AG04450 (cell line): ENCODE measurements around the gene KRT78. TPM values are rescaled to one million over a fixed set of nuclear protein-coding genes. Genes with fewer than 3 reads are reported as not detected.

ENCODE experiments used
- CTCF ChIA-PET: fragments of 300-600, 350-600 bp; formaldehyde crosslinking; extraction: SDS; loops from one replicate; lab custom pipeline; 2022; ENCODE audit warnings: antibody characterized with exemption, inconsistent platforms; lab: Charles Lee
- POLR2A ChIA-PET: fragments of 350-600 bp; formaldehyde crosslinking; extraction: SDS; loops from one replicate; lab custom pipeline; 2021; ENCODE audit warnings: antibody characterized with exemption, inconsistent platforms; lab: Yijun Ruan, JAX
- DNase-seq: peaks from one replicate; pipeline ENCODE4 v3.0.0-alpha.2; 2011; ENCODE audit warnings: low read depth, low spot score
- H3K27ac ChIP-seq: one replicate; pipeline ENCODE4 v1.5.1; 2012; ENCODE audit warnings: low read depth, low read length, control low read depth
- H3K27me3 ChIP-seq: one replicate; pipeline ENCODE4 v1.6.0; 2012; ENCODE audit warnings: low read length; ENCODE audit not compliant: control insufficient read depth, insufficient read depth
- H3K4me3 ChIP-seq: 2 replicates; pipeline ENCODE4 v1.5.1; 2011; ENCODE audit warnings: mild to moderate bottlenecking, low read depth, low read length, control low read depth
- H3K9me3 ChIP-seq: 2 replicates; pipeline ENCODE4 v1.5.1; 2012; ENCODE audit warnings: low read length; ENCODE audit not compliant: control insufficient read depth, insufficient read depth
- polyA plus RNA-seq: library from polyadenylated mRNA; depleted of rRNA; stranded (reverse); fragments of >200 nt; gene quantifications from 2 replicates; pipeline ENCODE4 v1.2.3, GENCODE V29; 2011
- TF ChIP-seq, protein P1 (sequence below): IDR thresholded peaks from 2 replicates; pipeline ENCODE4 v1.5.1; 2011; ENCODE audit warnings: low read depth, low read length, control low read depth, inconsistent platforms

The KRT78 gene
- polyA plus RNA-seq, 1 experiment, result not detected

DNA sequence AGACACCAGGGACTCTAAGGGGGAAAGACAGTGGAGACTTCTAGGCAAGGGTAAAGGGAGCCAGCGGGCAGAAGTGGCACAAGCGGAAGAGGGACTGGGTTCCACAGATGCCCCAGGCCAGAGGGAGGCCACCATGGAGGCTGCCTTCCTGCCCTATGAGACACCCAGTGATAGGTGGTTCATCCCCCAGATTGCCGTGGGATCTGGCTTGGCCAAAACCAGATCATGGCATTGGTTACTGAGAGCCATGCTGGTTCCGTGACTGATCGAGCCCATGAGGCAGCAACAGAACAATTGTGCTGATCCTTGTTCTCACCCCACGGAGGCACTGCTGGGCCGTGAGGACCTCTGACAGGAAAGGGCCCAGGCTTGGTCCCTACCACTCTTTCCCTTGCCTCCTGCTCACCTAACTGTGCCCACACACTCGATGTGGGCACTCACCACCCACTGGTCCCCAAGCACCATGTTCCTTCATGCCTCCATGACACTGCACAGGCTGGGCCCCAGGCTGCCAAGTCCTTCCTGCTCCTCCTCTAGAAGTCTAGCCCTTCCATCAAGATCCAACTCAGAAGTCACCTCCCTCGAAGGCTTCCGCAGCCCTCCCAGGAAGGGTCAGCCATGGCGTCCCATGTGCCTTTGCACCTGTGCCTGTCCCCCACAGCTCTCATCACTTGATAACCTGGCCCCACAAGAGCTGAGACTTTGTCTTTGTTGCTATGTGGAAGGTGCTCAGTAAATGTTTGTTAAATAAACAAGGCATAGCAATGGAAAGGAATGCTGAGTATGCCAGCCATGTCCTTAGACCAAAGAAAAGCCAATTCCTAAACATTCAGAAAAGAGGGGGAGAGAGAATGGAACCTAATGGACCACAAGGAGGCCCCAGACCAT lies 21.9 kb downstream of the KRT78 start:
- no peak for DNase-seq
- Histone ChIP-seq H3K4me3 (no peak overlapping the region), H3K27me3 (peaks cover 2% of the 10 kb centered on the region), H3K9me3 (no peaks in the 10 kb centered on the region), H3K27ac (no peak overlapping the region)
- TF ChIP-seq, protein P1, sequence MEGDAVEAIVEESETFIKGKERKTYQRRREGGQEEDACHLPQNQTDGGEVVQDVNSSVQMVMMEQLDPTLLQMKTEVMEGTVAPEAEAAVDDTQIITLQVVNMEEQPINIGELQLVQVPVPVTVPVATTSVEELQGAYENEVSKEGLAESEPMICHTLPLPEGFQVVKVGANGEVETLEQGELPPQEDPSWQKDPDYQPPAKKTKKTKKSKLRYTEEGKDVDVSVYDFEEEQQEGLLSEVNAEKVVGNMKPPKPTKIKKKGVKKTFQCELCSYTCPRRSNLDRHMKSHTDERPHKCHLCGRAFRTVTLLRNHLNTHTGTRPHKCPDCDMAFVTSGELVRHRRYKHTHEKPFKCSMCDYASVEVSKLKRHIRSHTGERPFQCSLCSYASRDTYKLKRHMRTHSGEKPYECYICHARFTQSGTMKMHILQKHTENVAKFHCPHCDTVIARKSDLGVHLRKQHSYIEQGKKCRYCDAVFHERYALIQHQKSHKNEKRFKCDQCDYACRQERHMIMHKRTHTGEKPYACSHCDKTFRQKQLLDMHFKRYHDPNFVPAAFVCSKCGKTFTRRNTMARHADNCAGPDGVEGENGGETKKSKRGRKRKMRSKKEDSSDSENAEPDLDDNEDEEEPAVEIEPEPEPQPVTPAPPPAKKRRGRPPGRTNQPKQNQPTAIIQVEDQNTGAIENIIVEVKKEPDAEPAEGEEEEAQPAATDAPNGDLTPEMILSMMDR, result no peak
- CTCF ChIA-PET, result interaction anchor here (0.7 kb wide), 1 partner anchor 53 kb away, joined by 4 read pairs; no protein-coding TSS in a partner anchor
- POLR2A ChIA-PET, result no interaction called here

DNA sequence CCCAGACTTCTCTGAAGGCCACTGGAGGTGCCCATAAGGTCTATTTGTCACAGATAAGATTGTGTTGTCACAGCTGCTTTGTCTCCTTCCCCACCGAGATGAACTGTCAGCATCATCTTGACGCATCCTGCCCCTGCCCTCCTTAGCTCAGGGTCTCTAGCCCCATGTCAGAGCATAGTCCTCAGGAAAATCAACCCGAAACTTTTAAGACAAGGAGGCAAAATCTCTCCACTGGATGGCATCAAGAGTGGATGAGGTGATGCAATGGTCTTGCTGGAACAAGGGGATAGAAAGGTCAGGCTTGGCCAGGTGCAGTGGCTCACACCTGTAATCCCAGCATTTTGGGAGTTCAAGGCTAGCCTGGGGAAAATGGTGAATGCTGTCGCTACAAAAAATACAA lies 22.8 kb downstream of the KRT78 start:
- TF ChIP-seq, protein P1, result no peak
- H3K9me3 ChIP-seq, result no peaks in the 10 kb centered on the region
- CTCF ChIA-PET, result no interaction called here
- H3K4me3 ChIP-seq, result no peak overlapping the region
- POLR2A ChIA-PET, result no interaction called here
- no peak for DNase-seq
- no peak overlapping the region for H3K27ac ChIP-seq
- peaks cover 2% of the 10 kb centered on the region for H3K27me3 ChIP-seq

DNA sequence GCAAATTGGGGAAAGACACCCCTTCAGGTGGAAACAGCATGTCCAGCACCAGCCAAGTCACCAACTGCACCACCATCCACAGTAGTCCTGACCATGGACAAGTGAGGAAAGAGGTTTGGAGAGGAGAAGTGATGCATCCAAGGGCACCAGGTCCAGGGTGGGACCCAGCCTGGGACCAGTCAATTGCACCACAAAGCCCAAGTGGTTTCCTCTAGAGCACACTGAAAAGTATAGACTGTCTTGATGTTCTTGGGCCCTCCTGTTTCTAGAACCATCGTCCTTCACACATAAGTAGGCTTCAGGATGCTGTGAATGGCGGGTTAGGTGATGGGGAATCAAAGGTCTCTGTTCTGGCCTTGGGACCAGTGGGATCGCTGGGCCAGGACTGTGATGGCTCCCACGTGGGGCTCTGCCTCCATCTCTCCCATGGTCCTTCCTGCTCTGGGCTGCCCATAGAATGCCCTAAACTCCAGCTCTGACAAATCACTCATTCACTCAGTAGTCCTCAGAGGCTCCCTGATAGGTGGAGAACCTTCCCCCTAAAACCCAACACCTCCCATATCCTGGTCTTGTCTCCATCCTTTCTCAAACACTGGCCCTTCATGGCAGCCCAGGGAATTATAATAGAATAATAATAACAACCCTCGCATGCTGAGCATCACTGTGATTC lies 23.9 kb downstream of the KRT78 start:
- no peaks in the 10 kb centered on the region for H3K9me3 ChIP-seq
- H3K4me3 ChIP-seq, result no peak overlapping the region
- no peak overlapping the region for H3K27ac ChIP-seq
- ChIA-PET CTCF (no interaction called here), POLR2A (no interaction called here)
- H3K27me3 ChIP-seq, result peaks cover 8% of the 10 kb centered on the region
- TF ChIP-seq, protein P1, result no peak
- no peak for DNase-seq

DNA sequence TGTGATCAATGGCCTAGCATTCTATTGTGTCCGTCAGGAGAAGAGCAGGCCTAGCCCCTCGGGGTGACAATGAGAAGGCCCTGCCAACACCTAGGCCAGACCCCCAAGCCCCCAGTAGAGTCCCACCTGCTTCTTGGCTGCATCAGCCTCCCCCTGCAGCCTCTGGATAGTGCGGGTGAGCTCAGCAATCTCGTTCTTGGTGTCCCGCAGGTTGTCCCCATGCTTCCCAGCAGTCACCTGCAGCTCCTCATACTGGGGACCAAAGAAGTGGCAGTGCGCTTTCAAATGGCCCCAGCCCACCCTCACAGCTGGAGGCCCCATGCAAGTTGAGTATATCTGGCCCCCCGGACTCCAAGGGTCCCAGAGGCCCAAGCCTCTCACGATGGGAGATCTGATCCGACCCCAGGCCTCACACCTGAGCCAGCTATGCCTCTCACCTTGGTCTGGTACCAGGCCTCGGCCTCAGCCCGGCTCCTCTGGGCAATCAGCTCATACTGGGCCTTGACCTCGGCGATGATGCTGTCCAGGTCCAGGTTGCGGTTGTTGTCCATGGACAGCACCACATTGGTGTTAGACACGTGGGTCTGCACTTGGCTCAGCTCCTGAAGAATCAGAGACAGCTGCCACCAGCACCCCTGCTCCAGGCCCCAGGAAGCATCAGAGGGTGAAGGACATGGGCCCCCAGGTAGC lies 24.9 kb downstream of the KRT78 start:
- H3K27ac ChIP-seq, result no peak overlapping the region
- peaks cover 11% of the 10 kb centered on the region for H3K27me3 ChIP-seq
- TF ChIP-seq, protein P1, result no peak
- no peak for DNase-seq
- H3K4me3 ChIP-seq, result no peak overlapping the region
- H3K9me3 ChIP-seq, result no peaks in the 10 kb centered on the region
- POLR2A ChIA-PET, result no interaction called here
- CTCF ChIA-PET, result no interaction called here
